ENCODE results near the gene PROM1.

DNA sequence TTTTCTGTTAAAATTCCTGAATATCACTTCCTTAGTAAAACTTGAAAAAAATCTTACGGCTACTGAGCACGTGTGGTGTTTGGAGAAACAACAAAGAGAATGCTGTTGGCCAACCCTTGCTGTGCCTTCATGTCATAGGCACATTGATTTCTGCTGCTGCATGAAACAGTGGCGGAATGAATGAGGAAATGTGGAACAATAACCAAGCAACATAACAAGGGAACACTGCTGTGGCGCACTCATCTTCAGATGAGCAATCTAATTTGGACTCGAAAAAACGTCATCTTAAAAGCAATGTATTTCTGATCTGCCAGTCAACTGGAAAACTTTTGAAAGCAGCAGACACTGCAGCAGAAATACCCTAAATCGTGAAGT lies 51.4 kb downstream of the PROM1 start:
- TF ChIP-seq, protein P1, sequence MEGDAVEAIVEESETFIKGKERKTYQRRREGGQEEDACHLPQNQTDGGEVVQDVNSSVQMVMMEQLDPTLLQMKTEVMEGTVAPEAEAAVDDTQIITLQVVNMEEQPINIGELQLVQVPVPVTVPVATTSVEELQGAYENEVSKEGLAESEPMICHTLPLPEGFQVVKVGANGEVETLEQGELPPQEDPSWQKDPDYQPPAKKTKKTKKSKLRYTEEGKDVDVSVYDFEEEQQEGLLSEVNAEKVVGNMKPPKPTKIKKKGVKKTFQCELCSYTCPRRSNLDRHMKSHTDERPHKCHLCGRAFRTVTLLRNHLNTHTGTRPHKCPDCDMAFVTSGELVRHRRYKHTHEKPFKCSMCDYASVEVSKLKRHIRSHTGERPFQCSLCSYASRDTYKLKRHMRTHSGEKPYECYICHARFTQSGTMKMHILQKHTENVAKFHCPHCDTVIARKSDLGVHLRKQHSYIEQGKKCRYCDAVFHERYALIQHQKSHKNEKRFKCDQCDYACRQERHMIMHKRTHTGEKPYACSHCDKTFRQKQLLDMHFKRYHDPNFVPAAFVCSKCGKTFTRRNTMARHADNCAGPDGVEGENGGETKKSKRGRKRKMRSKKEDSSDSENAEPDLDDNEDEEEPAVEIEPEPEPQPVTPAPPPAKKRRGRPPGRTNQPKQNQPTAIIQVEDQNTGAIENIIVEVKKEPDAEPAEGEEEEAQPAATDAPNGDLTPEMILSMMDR (IDR thresholded peaks at IDR 0.05; ENCODE audit: low read length): no peak
- no peak for TF ChIP-seq EZH2 (optimal IDR thresholded peaks at IDR 0.05; ENCODE audit: low read depth, low read length)
